GM19468 (cell line): ENCODE data around the gene INPP5E.

Source experiments
- ATAC-seq: cut with Tn5 transposase; IDR thresholded peaks from one replicate; pipeline ENCODE4 v1.9.1; 2021; ENCODE audit warnings: mild to moderate bottlenecking, moderate library complexity, moderate number of reproducible peaks; ENCODE audit not compliant: unreplicated experiment; ENCODE audit errors: extremely low read depth

Gene INPP5E

DNA sequence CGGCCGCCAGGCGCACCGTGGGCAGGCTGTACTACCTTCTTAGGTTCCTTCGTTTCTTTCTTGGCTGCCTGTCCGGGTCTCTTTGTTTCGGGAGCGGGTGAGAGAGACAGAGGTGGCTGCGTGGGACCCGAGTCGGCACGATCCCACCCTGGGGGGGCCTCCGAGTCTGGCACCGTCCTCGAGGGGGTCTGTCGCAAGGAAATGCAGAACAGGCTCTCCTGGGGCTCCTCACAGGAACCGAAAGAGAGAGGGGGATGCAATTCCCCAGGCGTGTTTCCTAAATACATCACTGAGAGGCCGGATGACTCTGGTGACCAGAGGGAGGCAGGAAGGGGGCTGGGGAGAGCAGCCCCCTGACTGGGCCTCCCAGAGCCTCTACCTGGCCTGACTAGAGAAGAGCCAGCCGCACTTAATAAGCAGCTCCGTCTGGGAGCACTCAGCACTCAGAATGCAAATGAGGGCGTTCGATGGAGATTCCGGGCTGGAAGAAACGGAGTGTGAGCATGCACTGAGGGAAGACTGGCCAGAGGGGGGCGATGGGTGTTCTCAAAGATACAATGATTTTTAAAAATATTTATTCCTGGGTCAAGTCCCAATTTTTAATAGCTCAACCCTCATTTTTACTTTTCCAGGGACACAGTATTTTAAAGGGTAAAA lies 11.7 kb upstream of the INPP5E start:
- no peak for ATAC-seq

DNA sequence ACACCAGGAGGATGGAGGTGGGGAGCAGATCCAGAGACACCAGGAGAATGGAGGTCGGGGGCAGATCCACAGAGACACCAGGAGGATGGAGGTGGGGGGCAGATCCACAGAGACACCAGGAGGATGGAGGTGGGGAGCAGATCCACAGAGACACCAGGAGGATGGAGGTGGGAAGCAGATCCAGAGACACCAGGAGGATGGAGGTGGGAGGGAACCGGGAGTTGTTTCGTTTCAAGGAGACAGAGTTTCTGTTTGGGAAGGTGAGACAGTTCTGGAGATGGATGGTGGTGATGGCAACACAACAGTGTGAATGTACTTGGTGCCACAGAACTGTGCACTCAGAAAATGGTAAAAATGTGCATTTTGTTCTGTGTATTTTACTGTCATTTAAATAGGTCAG lies 9.0 kb upstream of the INPP5E start:
- ATAC-seq = no peak

DNA sequence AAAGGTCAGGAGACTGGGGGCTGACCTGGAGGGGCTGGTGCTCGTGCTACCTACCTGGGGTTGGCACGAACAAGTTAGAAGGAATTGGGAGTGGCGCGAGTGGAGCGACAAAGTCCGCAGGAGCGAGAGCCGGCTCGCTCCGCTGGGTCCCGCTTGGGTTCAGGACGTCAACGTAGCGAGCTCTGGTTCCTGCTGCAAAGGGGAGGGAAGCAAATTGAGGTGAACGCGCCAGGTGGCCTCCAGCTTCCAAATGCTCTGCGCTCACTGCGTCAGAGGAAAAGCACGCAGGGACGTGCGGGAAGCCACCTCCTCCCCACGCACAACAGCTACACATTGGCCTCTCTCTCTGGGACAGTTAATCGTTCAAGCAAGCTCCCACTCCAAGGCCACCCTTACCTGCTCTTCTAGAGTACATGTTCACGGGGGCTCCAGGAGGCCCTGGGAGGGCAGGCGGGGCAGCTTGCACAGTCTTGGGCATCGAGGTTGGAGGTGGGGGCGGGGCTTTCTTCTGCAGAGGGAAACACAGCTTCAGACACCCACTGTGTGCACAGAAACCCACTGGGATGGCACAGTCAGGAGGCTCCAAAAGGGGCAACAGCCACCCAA lies 7.6 kb upstream of the INPP5E start:
- ATAC-seq = no peak

DNA sequence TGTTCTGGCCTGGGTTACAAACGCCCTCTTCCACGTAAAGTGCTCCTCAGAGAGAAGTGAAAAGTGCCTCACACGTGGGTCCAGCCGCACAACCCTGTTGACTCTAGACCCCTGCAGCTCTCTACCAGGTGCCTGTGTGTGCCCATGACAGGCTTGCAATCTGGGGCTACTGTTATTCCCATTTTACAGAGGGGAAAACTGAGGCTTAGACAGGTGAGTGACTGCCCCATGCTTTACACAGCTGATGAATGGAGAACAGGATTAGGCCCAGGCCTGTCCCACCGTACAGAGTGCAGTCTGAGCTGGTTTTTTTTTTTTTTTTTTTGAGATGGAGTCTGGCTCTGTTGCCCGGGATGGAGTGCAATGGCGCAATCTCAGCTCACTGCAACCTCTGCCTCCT lies 6.2 kb upstream of the INPP5E start:
- ATAC-seq = no peak

DNA sequence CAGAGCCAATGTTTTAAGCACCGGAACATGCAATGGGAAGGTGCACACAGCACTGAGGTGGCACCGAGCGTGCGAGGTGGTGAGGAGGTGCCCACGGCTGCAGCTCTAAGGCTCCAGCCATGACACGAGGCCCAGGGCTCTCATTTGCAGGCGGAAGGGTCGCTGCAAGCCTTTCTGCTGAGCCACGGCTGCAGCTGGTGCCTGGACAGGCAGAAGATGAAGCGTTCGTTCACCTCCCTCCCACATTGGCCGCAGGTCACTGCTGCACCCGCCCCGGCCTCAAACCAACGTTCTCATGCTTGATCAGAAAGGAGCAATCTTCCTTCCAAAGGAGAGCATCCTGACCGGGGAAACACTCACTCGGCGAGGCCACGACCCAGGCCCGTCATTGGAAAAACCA lies 4.5 kb upstream of the INPP5E start:
- no peak for ATAC-seq

DNA sequence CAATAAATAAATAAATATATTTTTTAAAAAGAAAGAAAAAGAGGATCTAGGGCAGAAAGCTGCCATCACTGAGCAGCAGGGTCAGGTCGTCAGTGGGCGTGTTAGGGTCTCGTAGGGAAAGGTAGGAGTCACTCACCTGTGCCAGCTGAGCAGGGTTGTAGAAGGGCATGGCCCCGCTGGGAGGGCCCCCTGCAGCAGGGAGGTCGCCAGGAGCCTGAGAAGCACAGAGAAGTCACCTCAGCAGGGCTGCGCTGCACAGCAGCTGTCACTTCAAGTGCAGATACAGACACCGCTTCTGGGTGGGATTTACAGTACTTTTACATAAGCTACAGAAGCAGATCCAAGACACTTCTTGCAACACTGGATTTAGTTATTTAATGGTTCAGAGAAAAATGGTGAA lies 4.0 kb upstream of the INPP5E start:
- no peak for ATAC-seq

DNA sequence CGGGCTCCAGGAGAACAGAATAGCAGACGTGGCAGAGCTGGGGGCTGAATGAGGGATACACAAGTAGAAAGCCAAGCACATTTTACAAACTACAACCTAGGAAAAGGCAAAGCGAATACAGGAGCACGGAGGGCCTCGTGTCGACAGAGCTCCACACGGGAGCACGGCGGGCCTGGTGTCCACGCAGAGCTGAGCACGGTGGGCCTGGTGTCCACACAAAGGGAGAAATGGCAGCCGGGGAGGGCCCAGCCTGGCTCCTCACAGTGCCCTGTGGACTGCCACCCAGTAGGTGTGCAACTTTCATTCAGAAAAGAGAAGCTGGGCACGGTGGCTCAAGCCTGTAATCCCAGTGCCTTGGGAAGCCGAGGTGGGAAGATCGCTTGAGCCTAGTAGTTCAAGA lies 3.4 kb upstream of the INPP5E start:
- no peak for ATAC-seq

DNA sequence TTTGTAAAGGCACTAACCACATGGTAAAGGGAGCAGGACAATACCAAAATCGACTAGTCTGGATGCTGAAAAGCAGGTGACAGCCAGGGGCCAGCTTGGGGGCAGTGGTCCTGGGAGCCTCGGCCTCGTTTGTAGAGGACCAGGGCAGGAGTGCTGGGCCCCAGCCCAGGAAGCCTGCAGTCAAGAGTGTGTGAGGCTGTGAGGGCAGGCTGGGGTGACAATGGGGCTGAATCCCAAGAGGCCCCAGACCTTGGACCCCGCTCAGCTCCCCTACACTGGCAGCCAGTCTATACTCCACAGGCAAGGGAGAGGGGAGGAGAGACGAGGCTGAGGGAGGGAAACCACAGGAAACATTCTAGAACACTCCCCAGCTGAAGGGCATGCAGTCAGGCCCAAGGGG lies 2.6 kb upstream of the INPP5E start:
- no peak for ATAC-seq

DNA sequence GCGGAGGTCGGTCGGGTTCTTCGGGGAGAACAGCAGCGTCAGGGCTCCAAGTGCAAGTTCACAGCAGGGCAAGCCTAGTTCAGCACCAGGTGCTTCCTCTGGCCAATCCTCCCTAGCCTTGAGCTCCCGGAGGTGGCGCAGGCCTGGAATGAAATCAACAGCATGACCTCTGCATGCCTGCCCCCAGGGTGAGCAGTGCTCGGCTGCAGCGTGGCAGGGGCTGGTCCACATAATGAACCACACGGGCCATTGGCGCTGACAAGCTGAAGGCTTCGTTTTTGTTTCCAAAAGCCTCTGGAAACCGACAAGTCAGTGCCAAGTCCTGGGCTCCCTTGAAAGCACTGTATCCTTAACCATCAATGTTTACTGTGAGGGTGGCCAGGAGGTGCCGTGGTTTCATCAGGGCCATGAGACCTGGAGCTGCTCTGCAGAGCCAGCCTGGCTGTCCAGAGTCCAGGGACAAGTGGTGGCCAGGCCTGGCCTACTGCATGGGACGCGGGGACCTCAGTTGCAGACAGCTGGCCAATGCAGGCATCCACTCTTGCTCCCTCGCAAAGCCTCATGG lies 2.1 kb upstream of the INPP5E start:
- ATAC-seq = no peak

DNA sequence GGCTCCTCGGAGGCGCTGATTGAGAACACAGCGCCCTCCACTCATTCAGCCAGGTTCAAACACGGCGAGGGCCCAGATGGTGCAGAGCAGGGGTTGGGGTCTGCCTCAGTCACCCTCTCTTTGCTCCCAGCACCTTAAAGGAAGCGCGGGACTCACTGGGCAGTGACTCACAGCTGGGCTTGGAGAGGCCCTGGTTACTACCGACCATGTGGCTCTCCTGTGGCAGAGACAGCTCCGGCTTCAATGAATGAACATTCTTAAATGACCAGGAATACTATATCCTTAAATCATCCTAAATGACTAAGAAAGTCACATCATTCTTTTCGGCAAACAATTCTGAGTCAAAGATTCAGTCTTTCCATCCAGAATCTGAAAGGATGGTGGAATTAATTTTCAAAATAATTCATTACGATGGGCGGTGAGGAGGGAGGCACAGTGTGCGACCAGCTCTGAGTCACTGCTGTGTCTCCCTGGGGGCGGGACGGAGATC lies 1.6 kb upstream of the INPP5E start:
- no peak for ATAC-seq

DNA sequence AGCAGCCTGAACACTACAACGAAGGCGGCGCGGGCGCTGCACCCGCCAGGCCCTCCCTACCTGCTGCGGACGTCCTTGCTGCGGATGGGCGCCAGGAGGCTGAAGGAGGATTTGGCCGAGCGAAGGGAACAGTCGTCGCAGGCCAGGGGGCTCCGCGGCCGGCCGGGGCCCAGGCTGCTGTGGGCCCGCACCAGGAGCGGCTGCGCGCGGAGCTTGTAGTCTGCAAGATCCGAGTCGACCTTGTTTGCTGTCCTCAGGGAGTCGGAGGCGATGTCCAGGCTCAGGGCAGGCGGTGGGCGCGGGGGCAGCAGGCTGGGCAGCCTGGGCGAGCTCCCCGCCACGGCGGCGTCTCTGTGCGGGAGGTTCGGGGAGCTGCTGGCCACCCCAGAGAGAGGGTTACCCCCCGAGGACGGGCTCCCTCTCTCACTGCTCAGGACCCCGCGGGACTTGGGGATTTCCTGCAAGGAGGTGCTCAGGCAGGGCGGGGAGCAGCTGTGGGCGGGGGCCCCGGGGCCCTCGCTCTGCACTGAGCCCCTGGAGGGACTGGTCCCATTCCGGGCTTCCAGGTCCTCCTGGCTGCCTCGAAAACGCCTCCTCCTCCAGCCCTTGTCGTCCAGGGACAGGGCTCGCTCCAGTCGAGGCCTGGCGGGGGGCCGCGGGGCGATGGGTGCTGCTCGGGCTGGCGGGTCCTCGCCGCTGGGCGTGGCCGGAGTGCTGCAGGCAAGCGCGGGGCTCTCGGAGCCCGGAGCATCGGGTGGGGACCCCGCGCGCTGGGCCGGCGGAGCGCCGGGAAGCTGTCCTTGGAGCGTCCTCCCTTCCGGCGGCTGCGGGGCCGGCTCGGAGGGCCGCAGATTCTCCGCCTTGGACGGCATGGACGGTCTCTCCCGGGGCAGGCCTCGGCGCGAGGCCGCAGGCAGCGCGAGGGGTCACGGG lies 831 bp downstream of the INPP5E start:
- peak; percentile 10 for ATAC-seq

DNA sequence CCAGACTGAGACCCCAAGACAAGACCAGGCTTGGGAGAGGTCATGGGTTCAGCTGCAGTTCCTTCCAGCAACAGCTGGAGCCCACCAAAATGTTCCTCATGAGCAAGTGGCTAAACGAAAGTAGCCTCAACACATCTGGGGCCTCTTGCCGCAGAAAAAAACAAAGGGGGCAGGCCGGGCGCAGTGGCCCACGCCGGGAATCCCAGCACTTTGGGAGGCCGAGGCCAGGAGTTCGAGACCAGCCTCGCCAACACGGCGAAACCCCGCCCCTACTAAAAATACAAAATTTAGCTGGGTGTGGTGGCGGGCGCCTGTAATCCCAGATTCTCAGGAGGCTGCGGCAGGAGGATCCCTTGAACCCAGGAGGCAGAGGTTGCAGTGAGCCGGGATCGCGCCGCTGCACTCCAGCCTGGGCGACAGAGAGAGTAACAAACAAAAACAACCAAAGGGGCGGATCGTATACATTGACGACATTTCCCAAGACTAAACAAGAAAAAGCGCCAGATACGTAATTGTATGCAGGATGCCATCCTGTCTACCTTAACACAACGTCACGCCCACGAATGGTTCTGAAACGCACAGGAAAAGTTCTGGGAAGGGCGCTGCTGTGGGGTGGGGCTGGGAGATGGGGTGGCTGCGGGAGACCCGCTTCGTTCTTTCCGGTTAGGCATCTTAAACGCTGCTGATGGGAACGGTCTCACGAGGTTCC lies 1.7 kb downstream of the INPP5E start:
- no peak for ATAC-seq

DNA sequence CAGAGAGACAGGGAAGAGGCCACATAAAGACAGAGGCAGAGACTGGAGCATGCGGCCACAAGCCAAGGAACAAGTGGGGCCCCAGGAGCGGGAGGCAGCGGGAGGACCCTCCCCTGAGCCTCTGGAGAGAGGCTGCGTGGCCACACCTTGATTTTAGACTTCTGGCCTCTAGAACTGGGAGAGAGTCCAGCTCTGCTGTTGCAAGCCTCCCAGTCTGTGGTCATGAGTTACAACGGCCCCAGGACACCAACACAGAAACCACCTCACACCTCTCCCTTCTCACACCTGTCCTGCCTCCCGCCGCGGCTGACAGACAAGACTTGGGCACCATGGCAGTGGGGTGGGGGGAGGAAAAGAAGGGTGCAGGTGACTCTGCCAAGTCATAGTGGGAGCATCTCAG lies 2.2 kb downstream of the INPP5E start:
- ATAC-seq = no peak

DNA sequence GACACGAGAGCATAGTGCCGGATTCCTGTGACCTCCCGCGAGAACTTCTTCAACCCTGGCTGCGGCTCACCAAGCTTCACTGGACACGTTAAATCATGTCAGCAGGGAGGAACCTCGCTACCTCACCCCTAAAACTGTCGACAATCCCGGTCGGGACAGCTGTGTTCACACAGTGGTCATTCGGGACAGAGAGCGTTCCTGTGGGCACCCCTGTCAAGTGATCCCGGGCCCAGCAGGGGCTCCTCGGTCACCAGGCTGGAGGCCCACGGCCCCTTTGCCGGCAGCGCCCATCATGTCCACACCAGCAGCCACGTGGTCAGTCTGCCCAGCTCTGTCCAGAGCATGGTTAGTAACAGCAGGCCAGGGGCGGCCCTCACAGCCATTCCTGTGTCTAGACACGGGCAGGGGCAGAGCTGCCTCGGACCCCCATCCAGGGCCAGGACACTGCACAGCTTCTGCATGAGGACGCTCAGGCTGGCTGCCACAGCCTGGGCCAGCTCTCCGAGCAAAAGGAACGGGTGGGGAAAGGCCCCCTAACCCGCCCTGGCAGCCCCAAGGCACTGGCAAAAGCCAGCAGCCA lies 3.5 kb downstream of the INPP5E start:
- ATAC-seq = no peak

DNA sequence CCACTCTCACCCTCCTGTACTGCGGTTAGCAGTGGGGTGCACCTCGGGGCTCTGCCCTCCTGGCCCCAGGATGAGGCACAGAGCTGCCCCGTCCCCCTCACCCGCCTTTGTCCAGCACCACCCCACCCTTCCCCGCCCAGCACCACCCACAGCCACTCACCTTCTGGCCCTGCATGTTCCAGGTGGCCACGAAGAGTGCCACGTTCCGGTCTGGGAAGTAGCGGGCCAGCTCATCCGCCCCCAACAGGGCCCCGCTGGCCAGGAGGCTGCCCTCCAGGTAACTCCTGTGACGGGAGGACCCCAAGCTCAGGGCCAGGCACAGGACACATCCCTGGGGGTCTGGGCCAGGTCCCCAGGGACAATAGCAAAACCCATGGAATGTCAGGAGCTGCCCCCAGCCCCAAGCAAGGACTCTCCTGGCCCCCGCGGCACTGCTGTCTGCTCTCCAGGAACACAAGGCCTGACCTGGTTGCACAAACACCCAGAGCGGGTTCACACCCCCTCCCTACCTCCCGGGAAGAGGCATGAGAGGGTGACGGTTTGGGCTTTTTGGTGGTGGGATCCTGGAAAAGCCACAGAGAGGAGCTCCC lies 5.0 kb downstream of the INPP5E start:
- no peak for ATAC-seq

DNA sequence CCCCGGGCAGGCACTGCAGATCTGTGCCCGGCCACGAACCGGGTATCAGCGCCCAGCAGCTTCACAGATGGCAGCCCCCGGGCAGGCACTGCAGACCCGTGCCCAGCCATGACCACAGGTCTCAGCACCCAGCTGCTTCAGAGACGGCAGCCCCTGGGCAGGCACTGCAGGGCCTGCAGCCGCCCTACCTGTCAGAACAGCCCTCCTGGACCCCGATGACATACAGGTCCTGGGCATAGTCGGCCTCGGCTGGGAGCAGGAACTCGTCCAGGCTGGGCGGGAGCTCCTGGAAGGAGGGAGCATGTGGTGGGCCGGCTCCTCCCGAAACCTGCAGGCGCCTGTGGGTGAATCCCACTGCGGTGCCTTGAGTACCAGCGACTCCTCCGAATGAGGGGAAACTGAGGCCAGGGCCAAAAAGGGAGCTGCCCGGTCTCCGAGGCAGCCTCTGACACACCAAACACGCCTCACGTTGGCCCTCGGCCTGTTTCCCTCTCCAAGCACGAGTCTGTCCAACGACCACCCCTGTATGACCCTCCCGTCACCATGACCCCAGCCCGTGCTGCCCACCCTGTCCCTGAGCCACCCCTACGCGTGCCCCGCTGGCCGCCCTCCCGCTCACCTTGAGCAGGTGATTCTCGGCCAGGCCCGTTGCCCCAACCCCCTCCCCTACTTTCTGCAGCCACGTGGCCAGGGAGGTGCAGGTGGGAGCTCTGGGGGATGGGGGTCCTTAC lies 5.6 kb downstream of the INPP5E start:
- ATAC-seq = no peak

DNA sequence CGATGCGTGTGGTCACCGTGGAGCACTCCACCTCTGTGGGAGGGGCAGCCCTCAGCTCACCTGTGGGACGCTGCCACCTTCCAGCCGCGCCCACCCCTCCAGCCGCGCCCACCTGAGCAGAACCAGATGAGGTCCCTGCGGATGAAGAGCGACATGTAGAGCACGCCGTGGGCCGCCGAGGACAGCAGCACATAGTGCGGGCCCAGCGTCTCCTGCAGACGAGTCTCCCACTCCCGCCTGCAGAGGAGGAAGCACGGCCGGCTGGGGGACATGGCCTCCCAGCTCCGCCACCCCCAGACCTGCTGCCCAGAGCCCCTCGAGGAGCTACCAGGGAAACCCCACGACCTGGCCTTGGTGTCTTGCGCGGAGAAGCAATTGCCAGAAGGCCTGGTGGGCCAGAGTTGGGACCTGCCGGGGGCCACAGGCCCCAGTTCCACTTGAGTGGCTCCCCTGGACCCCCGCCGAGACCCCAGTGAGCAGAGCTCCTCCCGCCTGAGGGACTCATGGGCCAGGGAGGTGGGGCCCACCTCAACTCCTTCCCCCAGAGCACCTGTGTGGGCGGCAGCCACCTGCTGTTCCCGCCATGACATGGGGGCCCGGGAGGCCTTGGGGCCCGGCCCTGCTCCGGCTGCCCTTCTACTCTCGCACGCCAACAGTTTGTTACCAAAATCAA lies 6.5 kb downstream of the INPP5E start:
- no peak for ATAC-seq

DNA sequence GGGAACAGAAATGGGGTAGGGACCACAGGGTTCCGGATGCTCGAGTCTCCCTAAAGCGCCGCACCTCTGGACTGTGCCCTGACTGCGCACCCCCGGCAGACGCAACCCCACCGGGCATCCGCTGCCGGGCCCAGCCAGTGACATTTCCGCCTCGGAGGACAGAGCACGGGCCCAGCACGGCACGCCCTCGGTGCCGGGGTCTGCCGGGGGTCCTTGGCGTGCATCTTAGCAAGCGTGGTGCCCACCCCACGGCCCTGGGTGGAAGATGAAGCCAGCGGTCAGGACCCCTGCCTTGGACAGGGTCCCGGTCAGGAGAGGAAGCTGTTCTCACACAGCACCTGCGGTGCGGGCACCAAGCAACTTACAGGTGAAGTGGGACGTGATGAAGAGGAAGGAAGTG lies 7.1 kb downstream of the INPP5E start:
- ATAC-seq = no peak
